Upper lobe of left lung (tissue), 6 donors: ENCODE data around the gene SH3BGRL2. TPM values are rescaled to one million over a fixed set of nuclear protein-coding genes. Genes with fewer than 3 reads are reported as not detected.

Experiments
- ATAC-seq, 2 donors: fragments of 200-7000 bp; cut with Tn5 transposase; one replicate each; pipeline ENCODE4 v1.9.1; 2022; ENCODE audit warnings: mild to moderate bottlenecking in 2 of 2, moderate library complexity in 2 of 2; ENCODE audit not compliant: low FRiP score in 2 of 2
- DNase-seq, 2 donors: peaks; one replicate each; pipeline ENCODE4 v3.0.0-alpha.2; 2019 to 2020
- H3K27ac ChIP-seq, 4 donors: fragments of 200-600 bp; sonication (generic); one replicate each; pipeline ENCODE4 v1.5.1; 2016 to 2019
- H3K27me3 ChIP-seq, 4 donors: fragments of 200-600 bp; sonication (generic); one replicate each; pipeline ENCODE4 v1.5.1; 2017 to 2019
- H3K36me3 ChIP-seq, 4 donors: fragments of 200-600 bp; sonication (generic); one replicate each; pipeline ENCODE4 v1.5.1; 2016 to 2019
- H3K4me1 ChIP-seq, 4 donors: fragments of 200-600 bp; sonication (generic); one replicate each; pipeline ENCODE4 v1.5.1; 2018 to 2019
- H3K4me3 ChIP-seq, 4 donors: fragments of 200-600 bp; sonication (generic); one replicate each; pipeline ENCODE4 v1.5.1; 2017 to 2019; ENCODE audit warnings: mild to moderate bottlenecking in 2 of 4, moderate library complexity in 1 of 4
- H3K9me3 ChIP-seq, 4 donors: fragments of 200-600 bp; sonication (generic); one replicate each; pipeline ENCODE4 v1.5.1; 2018 to 2019
- EP300 ChIP-seq, 4 donors: sonication (generic); formaldehyde crosslinking; IDR thresholded peaks; one replicate each; pipeline ENCODE4 v1.5.1; 2017; ENCODE audit warnings: antibody characterized with exemption in 4 of 4, control low read depth in 2 of 4
- POLR2A ChIP-seq, 4 donors: fragments of 450-650 bp; IDR thresholded peaks; one replicate each; pipeline ENCODE4 v1.5.1; 2016 to 2017; ENCODE audit warnings: antibody characterized with exemption in 4 of 4, mild to moderate bottlenecking in 2 of 4
- POLR2AphosphoS5 ChIP-seq, 2 donors: sonication (generic); formaldehyde crosslinking; IDR thresholded peaks; one replicate each; pipeline ENCODE4 v1.5.1; 2017; ENCODE audit warnings: antibody characterized with exemption in 2 of 2
- WGBS, 2 donors: methylation state at CpG; one replicate each; pipeline ENCODE4 v1.1.5; 2017 to 2018; 5-methylcytosine and 5-hydroxymethylcytosine counted together
- total RNA-seq, 6 donors: library from RNA; depleted of rRNA in 4 of 6; stranded (reverse); fragments of >200 nt in 4 of 6; gene quantifications; one replicate each; pipeline versions ENCODE4 v1.1.0 to v1.2.1, GENCODE V29; 2016 to 2021
- TF ChIP-seq, protein P1 (sequence below), 6 experiments: fragments of 450-650 bp in 4 of 6; fragments of 200-600 bp in 2 of 6; sonication (generic) in 2 of 6; IDR thresholded peaks; one replicate each; pipeline ENCODE4 v1.5.1; 2016 to 2019; ENCODE audit warnings: antibody characterized with exemption in 6 of 6
- donor health status: DM: no; HTN: no; CAD: no; lungs with moderate emphysema.
- donor health status: DM: no; HTN: yes; CAD: no; lungs with severe emphysema.

The SH3BGRL2 gene
- total RNA-seq, 6 donors from 2014 or later: 23.6 to 65.8 (median 25.4) TPM

DNA sequence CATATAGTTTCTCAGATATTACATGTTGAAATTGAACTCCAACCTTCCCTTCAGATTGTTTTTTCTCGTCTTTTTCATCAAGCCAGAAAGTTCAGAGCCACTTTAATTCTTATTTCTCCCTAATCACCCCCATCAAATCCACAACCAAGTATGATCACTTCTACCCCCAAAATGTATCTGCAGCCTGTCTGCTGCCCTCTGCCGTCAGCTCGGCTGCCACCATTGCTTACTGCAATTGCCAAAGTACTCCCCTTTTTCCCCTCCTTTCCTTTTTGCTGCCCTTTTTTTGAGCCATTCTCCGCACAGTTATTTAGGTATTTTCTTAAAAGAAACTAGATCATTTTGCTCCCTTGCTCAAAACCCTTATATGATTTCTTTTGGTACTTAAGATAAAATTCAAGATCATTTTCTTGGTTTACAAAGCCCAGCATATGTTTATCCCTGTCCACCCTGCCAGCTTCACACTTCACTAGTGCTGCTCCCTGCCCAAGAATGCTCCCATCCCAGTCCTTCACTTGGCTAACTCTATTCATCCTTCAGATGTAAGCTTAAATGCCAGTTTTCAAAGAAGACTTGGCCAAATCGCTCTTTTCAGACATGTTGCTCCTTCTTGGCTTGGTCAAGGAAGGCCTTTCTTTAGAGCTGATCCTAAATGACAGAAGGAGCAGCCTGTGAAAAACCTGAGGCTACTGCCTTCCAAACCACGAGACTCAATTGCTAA is 63.7 kb downstream of the SH3BGRL2 start:
- TF ChIP-seq EP300 (IDR thresholded peaks at IDR 0.05): no peak
- TF ChIP-seq POLR2A (IDR thresholded peaks at IDR 0.05): no peak
- no peak for TF ChIP-seq POLR2AphosphoS5 (IDR thresholded peaks at IDR 0.05)
- TF ChIP-seq, protein P1, sequence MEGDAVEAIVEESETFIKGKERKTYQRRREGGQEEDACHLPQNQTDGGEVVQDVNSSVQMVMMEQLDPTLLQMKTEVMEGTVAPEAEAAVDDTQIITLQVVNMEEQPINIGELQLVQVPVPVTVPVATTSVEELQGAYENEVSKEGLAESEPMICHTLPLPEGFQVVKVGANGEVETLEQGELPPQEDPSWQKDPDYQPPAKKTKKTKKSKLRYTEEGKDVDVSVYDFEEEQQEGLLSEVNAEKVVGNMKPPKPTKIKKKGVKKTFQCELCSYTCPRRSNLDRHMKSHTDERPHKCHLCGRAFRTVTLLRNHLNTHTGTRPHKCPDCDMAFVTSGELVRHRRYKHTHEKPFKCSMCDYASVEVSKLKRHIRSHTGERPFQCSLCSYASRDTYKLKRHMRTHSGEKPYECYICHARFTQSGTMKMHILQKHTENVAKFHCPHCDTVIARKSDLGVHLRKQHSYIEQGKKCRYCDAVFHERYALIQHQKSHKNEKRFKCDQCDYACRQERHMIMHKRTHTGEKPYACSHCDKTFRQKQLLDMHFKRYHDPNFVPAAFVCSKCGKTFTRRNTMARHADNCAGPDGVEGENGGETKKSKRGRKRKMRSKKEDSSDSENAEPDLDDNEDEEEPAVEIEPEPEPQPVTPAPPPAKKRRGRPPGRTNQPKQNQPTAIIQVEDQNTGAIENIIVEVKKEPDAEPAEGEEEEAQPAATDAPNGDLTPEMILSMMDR (IDR thresholded peaks at IDR 0.05): no peak
- no peaks in the 10 kb centered on the region for H3K27me3 ChIP-seq
- H3K4me1 ChIP-seq: no peaks in the 10 kb centered on the region
- ATAC-seq (no peak), DNase-seq (no peak)
- 83 to 84% methylated on average over 6 of the region's 6 CpGs for WGBS, 2 donors
- H3K4me3 ChIP-seq: no peak overlapping the region
- H3K36me3 ChIP-seq: peaks cover 0 to 4% (median 0%) of the 10 kb centered on the region in 4 donors
- H3K9me3 ChIP-seq: no peaks in the 10 kb centered on the region
- no peak overlapping the region for H3K27ac ChIP-seq

DNA sequence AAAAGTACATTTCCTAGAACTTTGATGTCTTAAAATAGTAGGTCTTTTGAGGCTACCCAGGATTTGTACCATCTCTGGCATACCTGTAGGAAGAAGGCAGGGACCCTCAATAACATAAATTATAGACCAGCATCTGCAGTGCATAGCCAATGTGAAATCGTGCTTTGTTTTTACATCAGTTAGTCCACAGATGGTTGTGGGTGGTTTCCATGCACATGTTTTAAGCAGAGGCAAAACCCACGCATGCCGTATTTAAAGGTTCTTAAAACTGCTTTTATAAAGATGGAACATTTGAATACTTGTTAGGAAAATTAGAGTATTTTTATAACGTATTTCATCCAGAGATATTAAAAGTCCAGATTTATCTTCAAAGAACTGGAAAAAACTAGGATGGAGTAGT is 66.3 kb downstream of the SH3BGRL2 start:
- ATAC-seq: no peak
- DNase-seq: no peak
- Histone ChIP-seq H3K9me3 (no peaks in the 10 kb centered on the region), H3K4me3 (no peak overlapping the region), H3K36me3 (peaks cover 0 to 7% (median 0%) of the 10 kb centered on the region in 4 donors), H3K27me3 (no peaks in the 10 kb centered on the region), H3K27ac (no peak overlapping the region), H3K4me1 (no peaks in the 10 kb centered on the region)
- TF ChIP-seq, protein P1 (IDR thresholded peaks at IDR 0.05): no peak
- TF ChIP-seq POLR2AphosphoS5 (IDR thresholded peaks at IDR 0.05): no peak
- TF ChIP-seq POLR2A (IDR thresholded peaks at IDR 0.05): no peak
- TF ChIP-seq EP300 (IDR thresholded peaks at IDR 0.05): no peak
- WGBS, 2 donors: 89 to 100% methylated on average over 4 of the region's 4 CpGs

DNA sequence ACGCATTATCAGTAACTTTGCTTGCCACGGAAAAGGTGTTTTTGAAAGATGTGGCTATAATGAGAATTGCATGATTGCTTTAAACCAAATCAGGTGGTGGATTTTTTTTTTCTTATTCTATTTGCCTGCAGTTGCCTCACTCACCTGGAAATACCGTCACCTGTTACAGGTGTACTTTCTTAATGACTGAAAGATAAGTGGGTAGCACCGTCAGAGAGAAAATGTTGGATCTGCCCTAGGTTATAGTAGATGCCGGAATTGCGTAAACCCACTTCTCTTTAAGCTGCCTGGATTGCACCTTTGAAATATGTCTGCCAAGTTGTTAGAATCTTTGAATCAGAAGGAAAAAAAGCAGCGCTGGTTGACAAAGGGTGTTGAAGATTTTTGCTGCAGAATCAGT is 68.5 kb downstream of the SH3BGRL2 start:
- peaks cover 0 to 7% (median 0%) of the 10 kb centered on the region in 4 donors for H3K36me3 ChIP-seq
- TF ChIP-seq POLR2A (IDR thresholded peaks at IDR 0.05) (no peak), EP300 (IDR thresholded peaks at IDR 0.05) (peak in 1 of 4 donors; percentile 26), POLR2AphosphoS5 (IDR thresholded peaks at IDR 0.05) (no peak)
- TF ChIP-seq, protein P1 (IDR thresholded peaks at IDR 0.05): no peak
- DNase-seq (peak in 1 of 2 donors; percentile 29), ATAC-seq (peak; percentile 56 to 68)
- 71 to 84% methylated on average over 7 of the region's 7 CpGs for WGBS, 2 donors
- no peak overlapping the region for H3K27ac ChIP-seq
- no peak overlapping the region for H3K4me3 ChIP-seq
- no peaks in the 10 kb centered on the region for H3K9me3 ChIP-seq
- H3K4me1 ChIP-seq: no peaks in the 10 kb centered on the region
- H3K27me3 ChIP-seq: no peaks in the 10 kb centered on the region

DNA sequence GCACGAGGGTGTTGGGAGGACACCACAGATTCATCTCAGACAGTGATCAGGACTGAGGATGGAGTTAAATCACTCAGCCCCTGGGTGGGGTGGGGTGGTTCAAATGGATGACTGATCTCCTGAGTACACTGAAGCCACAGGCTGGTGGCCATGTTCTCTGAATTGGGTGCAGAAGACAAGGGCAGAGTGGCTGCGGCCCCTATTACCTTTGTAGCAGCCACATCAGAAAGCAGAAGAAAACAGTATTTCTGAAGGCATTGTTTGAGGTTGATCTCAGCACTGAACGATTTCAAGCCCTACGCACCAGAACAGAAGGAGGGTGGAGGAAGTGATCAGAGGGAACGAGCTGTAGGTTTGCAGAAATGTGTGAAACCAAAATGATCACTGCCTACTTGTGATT is 71.6 kb downstream of the SH3BGRL2 start:
- H3K36me3 ChIP-seq: peaks cover 0 to 7% (median 0%) of the 10 kb centered on the region in 4 donors
- TF ChIP-seq, protein P1 (IDR thresholded peaks at IDR 0.05): no peak
- TF ChIP-seq EP300 (IDR thresholded peaks at IDR 0.05): no peak
- TF ChIP-seq POLR2A (IDR thresholded peaks at IDR 0.05): no peak
- TF ChIP-seq POLR2AphosphoS5 (IDR thresholded peaks at IDR 0.05): no peak
- H3K27me3 ChIP-seq: no peaks in the 10 kb centered on the region
- no peaks in the 10 kb centered on the region for H3K4me1 ChIP-seq
- 74 to 80% methylated on average over 5 of the region's 5 CpGs for WGBS, 2 donors
- ATAC-seq: no peak
- no peak for DNase-seq
- no peaks in the 10 kb centered on the region for H3K9me3 ChIP-seq
- H3K27ac ChIP-seq: no peak overlapping the region
- H3K4me3 ChIP-seq: no peak overlapping the region

DNA sequence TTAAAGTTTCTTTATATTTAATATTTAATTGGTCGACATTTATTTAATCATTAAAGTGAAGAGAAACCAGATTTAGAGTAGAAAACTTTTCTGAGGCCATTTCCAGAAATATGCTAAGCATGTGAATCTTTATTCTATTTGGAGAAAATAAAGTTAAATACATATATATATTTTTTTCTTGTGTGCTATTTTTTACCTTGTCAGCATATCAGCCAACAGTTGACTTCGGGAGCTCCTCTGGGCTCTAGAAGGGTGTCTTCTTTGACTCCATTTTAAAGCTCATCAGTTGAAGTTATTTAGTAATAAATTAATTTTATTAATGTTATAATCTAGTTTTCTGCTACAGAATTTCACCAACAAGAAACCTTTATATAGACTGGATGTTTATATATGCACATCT is 73.1 kb downstream of the SH3BGRL2 start:
- TF ChIP-seq POLR2A (IDR thresholded peaks at IDR 0.05) (no peak), EP300 (IDR thresholded peaks at IDR 0.05) (no peak), POLR2AphosphoS5 (IDR thresholded peaks at IDR 0.05) (no peak)
- TF ChIP-seq, protein P1 (IDR thresholded peaks at IDR 0.05): no peak
- no peak overlapping the region for H3K4me3 ChIP-seq
- H3K27me3 ChIP-seq: no peaks in the 10 kb centered on the region
- H3K4me1 ChIP-seq: no peaks in the 10 kb centered on the region
- no peak overlapping the region for H3K27ac ChIP-seq
- no peaks in the 10 kb centered on the region for H3K9me3 ChIP-seq
- DNase-seq: no peak
- ATAC-seq: no peak
- H3K36me3 ChIP-seq: peaks cover 0 to 7% (median 0%) of the 10 kb centered on the region in 4 donors
- 94 to 97% methylated on average over 2 of the region's 2 CpGs for WGBS, 2 donors
